WTC11 (cell line): ENCODE data around the gene CADM2. TPM values are rescaled to one million over a fixed set of nuclear protein-coding genes. Genes with fewer than 3 reads are reported as not detected.

Experiments
- ATAC-seq: fragments of 200-7000 bp; cut with Tn5 transposase; 2 replicates; pipeline ENCODE4 v1.10.0; 2021; ENCODE audit warnings: mild to moderate bottlenecking, moderate library complexity
- CTCF ChIA-PET: fragments of 300-600 bp; sonication (Branson Sonifier 250); formaldehyde crosslinking; loops from one replicate; lab custom pipeline; 2021; ENCODE audit warnings: antibody characterized with exemption; lab: Charles Lee
- POLR2A ChIA-PET: fragments of 350-600 bp; sonication (Branson Sonifier 250); formaldehyde crosslinking; loops from one replicate; lab custom pipeline; 2021; ENCODE audit warnings: antibody characterized with exemption; lab: Charles Lee
- DNase-seq: peaks from one replicate; pipeline ENCODE4 v3.0.0; 2021; ENCODE audit warnings: low spot score
- H3K27ac Mint-ChIP-seq: 2 replicates; pipeline ENCODE4 v1.8.0; 2021; ENCODE audit warnings: mixed read lengths
- H3K27me3 Mint-ChIP-seq: 2 replicates; pipeline ENCODE4 v1.8.0; 2021; ENCODE audit warnings: low read depth, mild to moderate bottlenecking, moderate library complexity, mixed read lengths
- H3K36me3 Mint-ChIP-seq: 2 replicates; pipeline ENCODE4 v1.8.0; 2021; ENCODE audit warnings: mixed read lengths
- H3K4me1 Mint-ChIP-seq: 2 replicates; pipeline ENCODE4 v1.8.0; 2022; ENCODE audit warnings: mixed read lengths
- H3K4me3 Mint-ChIP-seq: 2 replicates; pipeline ENCODE4 v1.8.0; 2021; ENCODE audit warnings: mild to moderate bottlenecking, moderate library complexity, mixed read lengths
- H3K9me3 Mint-ChIP-seq: 2 replicates; pipeline ENCODE4 v1.8.0; 2021; ENCODE audit warnings: mixed read lengths
- CREB1 ChIP-seq: sonication (generic); formaldehyde crosslinking; IDR thresholded peaks from 2 replicates; pipeline ENCODE4 v1.8.0; 2023; ENCODE audit warnings: mild to moderate bottlenecking, missing genetic modification reagents
- CREM ChIP-seq: sonication (generic); formaldehyde crosslinking; IDR thresholded peaks from 2 replicates; pipeline ENCODE4 v1.8.1; 2022; ENCODE audit warnings: mild to moderate bottlenecking, missing genetic modification reagents, moderate library complexity
- FOXJ3 ChIP-seq: sonication (generic); formaldehyde crosslinking; IDR thresholded peaks from 2 replicates; pipeline ENCODE4 v1.9.0; 2021; ENCODE audit warnings: missing genetic modification reagents, mild to moderate bottlenecking, borderline replicate concordance
- FOXK1 ChIP-seq: sonication (generic); formaldehyde crosslinking; IDR thresholded peaks from 2 replicates; pipeline ENCODE4 v1.8.0; 2022; ENCODE audit warnings: mild to moderate bottlenecking, moderate library complexity, missing genetic modification reagents
- HMGA2 ChIP-seq: fragments of 250-450 bp; sonication (Bioruptor Pico); IDR thresholded peaks from 2 replicates; pipeline ENCODE4 v1.4.0; 2021; ENCODE audit warnings: mild to moderate bottlenecking, moderate library complexity
- IRF2 ChIP-seq: sonication (generic); formaldehyde crosslinking; IDR thresholded peaks from 2 replicates; pipeline ENCODE4 v1.8.0; 2022; ENCODE audit warnings: low read depth, missing genetic modification reagents, borderline replicate concordance
- MXD4 ChIP-seq: fragments of 250-450 bp; sonication (Bioruptor Pico); IDR thresholded peaks from 2 replicates; pipeline ENCODE4 v1.8.0; 2021; ENCODE audit warnings: mild to moderate bottlenecking, moderate library complexity, borderline replicate concordance
- OVOL2 ChIP-seq: fragments of 250-450 bp; sonication (Bioruptor Pico); IDR thresholded peaks from 2 replicates; pipeline ENCODE4 v1.9.0; 2021; ENCODE audit warnings: mild to moderate bottlenecking, borderline replicate concordance
- TEAD1 ChIP-seq: sonication (generic); formaldehyde crosslinking; IDR thresholded peaks from 2 replicates; pipeline ENCODE4 v1.8.0; 2022; ENCODE audit warnings: mild to moderate bottlenecking, missing genetic modification reagents
- total RNA-seq: library from RNA; stranded (reverse); gene quantifications from 3 replicates; pipeline ENCODE4 v1.2.3, GENCODE V29; 2021
- TF ChIP-seq, protein P1 (sequence below): fragments of 250-450 bp; sonication (Bioruptor Pico); IDR thresholded peaks from 2 replicates; pipeline ENCODE4 v2.1.2; 2022; ENCODE audit warnings: mild to moderate bottlenecking, moderate library complexity
- TF ChIP-seq, protein P2 (sequence below): fragments of 200-600 bp; IDR thresholded peaks from 2 replicates; pipeline ENCODE4 v1.8.0; 2022; ENCODE audit warnings: antibody characterized with exemption
- TF ChIP-seq, protein P3 (sequence below): sonication (generic); formaldehyde crosslinking; IDR thresholded peaks from 2 replicates; pipeline ENCODE4 v1.8.1; 2022; ENCODE audit warnings: mild to moderate bottlenecking, moderate library complexity, missing genetic modification reagents
- TF ChIP-seq, protein P4 (sequence below): sonication (generic); formaldehyde crosslinking; IDR thresholded peaks from 2 replicates; pipeline ENCODE4 v1.8.0; 2023; ENCODE audit warnings: missing genetic modification reagents, mild to moderate bottlenecking, borderline replicate concordance
- TF ChIP-seq, protein P5 (sequence below): sonication (generic); formaldehyde crosslinking; IDR thresholded peaks from 2 replicates; pipeline ENCODE4 v1.8.0; 2022; ENCODE audit warnings: missing genetic modification reagents

The CADM2 gene
- total RNA-seq, 1 experiment from 2014 or later = 18.8 TPM

DNA sequence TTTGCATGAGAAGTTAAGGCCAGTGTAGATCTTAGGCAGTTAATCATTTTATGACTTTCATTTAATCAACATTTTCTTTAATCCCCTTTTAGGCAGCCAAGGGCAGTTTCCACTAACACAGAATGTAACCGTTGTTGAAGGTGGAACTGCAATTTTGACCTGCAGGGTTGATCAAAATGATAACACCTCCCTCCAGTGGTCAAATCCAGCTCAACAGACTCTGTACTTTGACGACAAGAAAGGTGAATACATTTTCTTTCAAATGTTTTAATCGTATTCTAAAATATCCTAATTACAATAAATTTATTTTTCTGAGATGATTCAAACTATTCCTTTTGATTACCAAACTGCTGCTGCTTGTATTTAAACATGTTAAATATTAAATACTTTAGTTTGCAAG lies 843.2 kb downstream of the CADM2 start:
- Mint-ChIP-seq H3K4me3 (no peak overlapping the region), H3K27ac (no peak overlapping the region), H3K9me3 (peaks cover 30% of the 10 kb centered on the region), H3K4me1 (peaks cover 5% of the 10 kb centered on the region), H3K27me3 (no peaks in the 10 kb centered on the region; the same call in 1 of the 2 replicates), H3K36me3 (peaks cover 16% of the 10 kb centered on the region)
- peak; percentile 31 for DNase-seq
- TF ChIP-seq, protein P1, sequence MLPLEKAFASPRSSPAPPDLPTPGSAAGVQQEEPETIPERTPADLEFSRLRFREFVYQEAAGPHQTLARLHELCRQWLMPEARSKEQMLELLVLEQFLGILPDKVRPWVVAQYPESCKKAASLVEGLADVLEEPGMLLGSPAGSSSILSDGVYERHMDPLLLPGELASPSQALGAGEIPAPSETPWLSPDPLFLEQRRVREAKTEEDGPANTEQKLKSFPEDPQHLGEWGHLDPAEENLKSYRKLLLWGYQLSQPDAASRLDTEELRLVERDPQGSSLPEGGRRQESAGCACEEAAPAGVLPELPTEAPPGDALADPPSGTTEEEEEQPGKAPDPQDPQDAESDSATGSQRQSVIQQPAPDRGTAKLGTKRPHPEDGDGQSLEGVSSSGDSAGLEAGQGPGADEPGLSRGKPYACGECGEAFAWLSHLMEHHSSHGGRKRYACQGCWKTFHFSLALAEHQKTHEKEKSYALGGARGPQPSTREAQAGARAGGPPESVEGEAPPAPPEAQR (CRISPR knock-in tag) = no peak
- TF ChIP-seq, protein P2, sequence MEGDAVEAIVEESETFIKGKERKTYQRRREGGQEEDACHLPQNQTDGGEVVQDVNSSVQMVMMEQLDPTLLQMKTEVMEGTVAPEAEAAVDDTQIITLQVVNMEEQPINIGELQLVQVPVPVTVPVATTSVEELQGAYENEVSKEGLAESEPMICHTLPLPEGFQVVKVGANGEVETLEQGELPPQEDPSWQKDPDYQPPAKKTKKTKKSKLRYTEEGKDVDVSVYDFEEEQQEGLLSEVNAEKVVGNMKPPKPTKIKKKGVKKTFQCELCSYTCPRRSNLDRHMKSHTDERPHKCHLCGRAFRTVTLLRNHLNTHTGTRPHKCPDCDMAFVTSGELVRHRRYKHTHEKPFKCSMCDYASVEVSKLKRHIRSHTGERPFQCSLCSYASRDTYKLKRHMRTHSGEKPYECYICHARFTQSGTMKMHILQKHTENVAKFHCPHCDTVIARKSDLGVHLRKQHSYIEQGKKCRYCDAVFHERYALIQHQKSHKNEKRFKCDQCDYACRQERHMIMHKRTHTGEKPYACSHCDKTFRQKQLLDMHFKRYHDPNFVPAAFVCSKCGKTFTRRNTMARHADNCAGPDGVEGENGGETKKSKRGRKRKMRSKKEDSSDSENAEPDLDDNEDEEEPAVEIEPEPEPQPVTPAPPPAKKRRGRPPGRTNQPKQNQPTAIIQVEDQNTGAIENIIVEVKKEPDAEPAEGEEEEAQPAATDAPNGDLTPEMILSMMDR = 0 out of 2 replicates have a peak, but pooled peaks have one; percentile 19
- TF ChIP-seq, protein P3, sequence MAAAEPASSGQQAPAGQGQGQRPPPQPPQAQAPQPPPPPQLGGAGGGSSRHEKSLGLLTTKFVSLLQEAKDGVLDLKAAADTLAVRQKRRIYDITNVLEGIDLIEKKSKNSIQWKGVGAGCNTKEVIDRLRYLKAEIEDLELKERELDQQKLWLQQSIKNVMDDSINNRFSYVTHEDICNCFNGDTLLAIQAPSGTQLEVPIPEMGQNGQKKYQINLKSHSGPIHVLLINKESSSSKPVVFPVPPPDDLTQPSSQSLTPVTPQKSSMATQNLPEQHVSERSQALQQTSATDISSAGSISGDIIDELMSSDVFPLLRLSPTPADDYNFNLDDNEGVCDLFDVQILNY (CRISPR knock-in tag) = no peak
- no peak for TF ChIP-seq TEAD1 (CRISPR knock-in tag)
- CTCF ChIA-PET = interaction anchor here (0.9 to 1.5 kb wide), 2 partner anchors 227 to 443 kb away, joined by 3 to 5 read pairs; no protein-coding TSS in a partner anchor
- POLR2A ChIA-PET = no interaction called here
- peak; percentile 79 for ATAC-seq

DNA sequence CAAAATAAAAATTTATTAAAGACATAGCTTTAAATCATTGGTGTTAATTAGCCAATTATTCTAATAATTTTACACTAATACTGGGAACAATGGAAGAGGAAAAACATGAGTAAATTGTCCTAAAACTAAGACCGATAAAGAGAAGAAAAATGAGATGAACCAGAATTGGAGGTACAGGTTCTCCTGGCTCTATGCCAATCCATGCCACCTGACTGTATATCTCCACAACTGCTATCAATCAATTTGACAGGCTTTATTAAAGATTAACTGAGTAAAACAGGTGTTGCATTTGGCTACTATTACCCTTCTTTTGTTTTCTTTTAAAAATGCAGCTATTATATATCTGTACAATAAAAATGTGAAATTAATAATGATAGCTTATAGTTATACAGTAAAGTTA lies 850.0 kb downstream of the CADM2 start:
- Mint-ChIP-seq H3K4me1 (peaks cover 5% of the 10 kb centered on the region), H3K27me3 (no peaks in the 10 kb centered on the region), H3K4me3 (no peak overlapping the region), H3K36me3 (no peaks in the 10 kb centered on the region), H3K27ac (no peak overlapping the region), H3K9me3 (no peaks in the 10 kb centered on the region)
- ChIA-PET CTCF (no interaction called here), POLR2A (no interaction called here)
- ATAC-seq = no peak
- no peak for DNase-seq
- peak; percentile 47; the same call in 1 of the 2 replicates for TF ChIP-seq HMGA2
- TF ChIP-seq, protein P4, sequence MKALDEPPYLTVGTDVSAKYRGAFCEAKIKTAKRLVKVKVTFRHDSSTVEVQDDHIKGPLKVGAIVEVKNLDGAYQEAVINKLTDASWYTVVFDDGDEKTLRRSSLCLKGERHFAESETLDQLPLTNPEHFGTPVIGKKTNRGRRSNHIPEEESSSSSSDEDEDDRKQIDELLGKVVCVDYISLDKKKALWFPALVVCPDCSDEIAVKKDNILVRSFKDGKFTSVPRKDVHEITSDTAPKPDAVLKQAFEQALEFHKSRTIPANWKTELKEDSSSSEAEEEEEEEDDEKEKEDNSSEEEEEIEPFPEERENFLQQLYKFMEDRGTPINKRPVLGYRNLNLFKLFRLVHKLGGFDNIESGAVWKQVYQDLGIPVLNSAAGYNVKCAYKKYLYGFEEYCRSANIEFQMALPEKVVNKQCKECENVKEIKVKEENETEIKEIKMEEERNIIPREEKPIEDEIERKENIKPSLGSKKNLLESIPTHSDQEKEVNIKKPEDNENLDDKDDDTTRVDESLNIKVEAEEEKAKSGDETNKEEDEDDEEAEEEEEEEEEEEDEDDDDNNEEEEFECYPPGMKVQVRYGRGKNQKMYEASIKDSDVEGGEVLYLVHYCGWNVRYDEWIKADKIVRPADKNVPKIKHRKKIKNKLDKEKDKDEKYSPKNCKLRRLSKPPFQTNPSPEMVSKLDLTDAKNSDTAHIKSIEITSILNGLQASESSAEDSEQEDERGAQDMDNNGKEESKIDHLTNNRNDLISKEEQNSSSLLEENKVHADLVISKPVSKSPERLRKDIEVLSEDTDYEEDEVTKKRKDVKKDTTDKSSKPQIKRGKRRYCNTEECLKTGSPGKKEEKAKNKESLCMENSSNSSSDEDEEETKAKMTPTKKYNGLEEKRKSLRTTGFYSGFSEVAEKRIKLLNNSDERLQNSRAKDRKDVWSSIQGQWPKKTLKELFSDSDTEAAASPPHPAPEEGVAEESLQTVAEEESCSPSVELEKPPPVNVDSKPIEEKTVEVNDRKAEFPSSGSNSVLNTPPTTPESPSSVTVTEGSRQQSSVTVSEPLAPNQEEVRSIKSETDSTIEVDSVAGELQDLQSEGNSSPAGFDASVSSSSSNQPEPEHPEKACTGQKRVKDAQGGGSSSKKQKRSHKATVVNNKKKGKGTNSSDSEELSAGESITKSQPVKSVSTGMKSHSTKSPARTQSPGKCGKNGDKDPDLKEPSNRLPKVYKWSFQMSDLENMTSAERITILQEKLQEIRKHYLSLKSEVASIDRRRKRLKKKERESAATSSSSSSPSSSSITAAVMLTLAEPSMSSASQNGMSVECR (CRISPR knock-in tag) = no peak
- no peak for TF ChIP-seq CREB1 (CRISPR knock-in tag)

DNA sequence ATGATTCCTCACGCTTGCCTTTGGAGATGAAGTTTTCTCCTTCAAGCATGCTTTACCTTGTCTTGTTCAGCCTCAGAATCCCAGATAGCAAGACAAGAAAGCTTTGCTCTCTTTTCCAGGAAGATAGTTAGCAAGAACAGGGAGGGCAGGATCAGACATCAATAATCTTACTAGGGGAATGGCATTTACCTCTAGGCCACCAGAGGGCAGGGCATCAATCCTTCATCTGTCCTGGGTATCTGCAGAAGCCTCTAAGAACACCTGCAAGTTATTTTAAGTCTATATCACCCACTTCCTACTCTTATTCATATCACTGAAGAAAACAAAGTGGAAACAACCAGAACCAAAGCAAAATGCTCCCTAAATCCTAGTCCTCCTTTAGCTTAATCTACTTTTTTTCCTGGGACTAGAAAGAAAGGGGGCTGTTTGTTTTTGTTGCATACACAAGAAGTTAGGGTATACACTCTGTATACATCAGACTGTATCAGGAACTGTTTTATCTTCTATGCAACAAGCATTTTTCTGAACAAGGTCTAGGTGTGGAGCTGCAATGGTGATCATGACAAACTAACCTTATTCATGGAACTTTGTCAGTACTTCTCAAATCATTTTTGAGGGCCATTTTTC lies 862.5 kb downstream of the CADM2 start:
- ATAC-seq = peak; percentile 94
- DNase-seq = peak; percentile 59
- Mint-ChIP-seq H3K27ac (no peak overlapping the region), H3K4me1 (peaks cover 2% of the 10 kb centered on the region), H3K9me3 (no peaks in the 10 kb centered on the region; the same call in 1 of the 2 replicates), H3K4me3 (no peak overlapping the region), H3K27me3 (no peaks in the 10 kb centered on the region), H3K36me3 (no peaks in the 10 kb centered on the region)
- ChIA-PET CTCF (interaction anchor here (1.0 to 1.3 kb wide), 2 partner anchors 424 to 741 kb away, joined by 4 read pairs; no protein-coding TSS in a partner anchor), POLR2A (no interaction called here)
- TF ChIP-seq MXD4 (CRISPR knock-in tag) = no peak
- TF ChIP-seq FOXJ3 (CRISPR knock-in tag) = no peak
- TF ChIP-seq, protein P5, sequence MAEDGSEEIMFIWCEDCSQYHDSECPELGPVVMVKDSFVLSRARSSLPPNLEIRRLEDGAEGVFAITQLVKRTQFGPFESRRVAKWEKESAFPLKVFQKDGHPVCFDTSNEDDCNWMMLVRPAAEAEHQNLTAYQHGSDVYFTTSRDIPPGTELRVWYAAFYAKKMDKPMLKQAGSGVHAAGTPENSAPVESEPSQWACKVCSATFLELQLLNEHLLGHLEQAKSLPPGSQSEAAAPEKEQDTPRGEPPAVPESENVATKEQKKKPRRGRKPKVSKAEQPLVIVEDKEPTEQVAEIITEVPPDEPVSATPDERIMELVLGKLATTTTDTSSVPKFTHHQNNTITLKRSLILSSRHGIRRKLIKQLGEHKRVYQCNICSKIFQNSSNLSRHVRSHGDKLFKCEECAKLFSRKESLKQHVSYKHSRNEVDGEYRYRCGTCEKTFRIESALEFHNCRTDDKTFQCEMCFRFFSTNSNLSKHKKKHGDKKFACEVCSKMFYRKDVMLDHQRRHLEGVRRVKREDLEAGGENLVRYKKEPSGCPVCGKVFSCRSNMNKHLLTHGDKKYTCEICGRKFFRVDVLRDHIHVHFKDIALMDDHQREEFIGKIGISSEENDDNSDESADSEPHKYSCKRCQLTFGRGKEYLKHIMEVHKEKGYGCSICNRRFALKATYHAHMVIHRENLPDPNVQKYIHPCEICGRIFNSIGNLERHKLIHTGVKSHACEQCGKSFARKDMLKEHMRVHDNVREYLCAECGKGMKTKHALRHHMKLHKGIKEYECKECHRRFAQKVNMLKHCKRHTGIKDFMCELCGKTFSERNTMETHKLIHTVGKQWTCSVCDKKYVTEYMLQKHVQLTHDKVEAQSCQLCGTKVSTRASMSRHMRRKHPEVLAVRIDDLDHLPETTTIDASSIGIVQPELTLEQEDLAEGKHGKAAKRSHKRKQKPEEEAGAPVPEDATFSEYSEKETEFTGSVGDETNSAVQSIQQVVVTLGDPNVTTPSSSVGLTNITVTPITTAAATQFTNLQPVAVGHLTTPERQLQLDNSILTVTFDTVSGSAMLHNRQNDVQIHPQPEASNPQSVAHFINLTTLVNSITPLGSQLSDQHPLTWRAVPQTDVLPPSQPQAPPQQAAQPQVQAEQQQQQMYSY (CRISPR knock-in tag) = no peak
- TF ChIP-seq FOXK1 (CRISPR knock-in tag) = no peak
- TF ChIP-seq OVOL2 (CRISPR knock-in tag) = no peak
- TF ChIP-seq, protein P3 (CRISPR knock-in tag) = no peak
- no peak for TF ChIP-seq IRF2
- TF ChIP-seq, protein P2 = peak; percentile 49; the same call in 1 of the 2 replicates
- TF ChIP-seq CREM (CRISPR knock-in tag) = no peak
- TF ChIP-seq, all 79 proteins: peak for 1
